ENCODE results near the gene FAM117A.
A peak's percentile ranks its signal among the peaks of the same experiment; 100 is the strongest.
"Not testable (repeated sequence)": the region's sequence is repeated elsewhere in the genome, so short reads cannot be mapped to it uniquely, and the experiment has no call there.

The FAM117A gene

GRCh38 chr17:49760296-49760695 lies 3.6 kb downstream of the FAM117A start:
- TF ChIP-seq POLR2AphosphoS5 (IDR thresholded peaks at IDR 0.05; ENCODE audit: low read depth, low read length): no peak
- no peak for TF ChIP-seq POLR2A (IDR thresholded peaks at IDR 0.05; ENCODE audit: low read depth, low read length)
- no peak for TF ChIP-seq TAF1 (IDR thresholded peaks at IDR 0.05; ENCODE audit: borderline replicate concordance, low read depth, low read length)
- DNase-seq (ENCODE audit: insufficient read length): no peak
- no peak for FAIRE-seq

DNA sequence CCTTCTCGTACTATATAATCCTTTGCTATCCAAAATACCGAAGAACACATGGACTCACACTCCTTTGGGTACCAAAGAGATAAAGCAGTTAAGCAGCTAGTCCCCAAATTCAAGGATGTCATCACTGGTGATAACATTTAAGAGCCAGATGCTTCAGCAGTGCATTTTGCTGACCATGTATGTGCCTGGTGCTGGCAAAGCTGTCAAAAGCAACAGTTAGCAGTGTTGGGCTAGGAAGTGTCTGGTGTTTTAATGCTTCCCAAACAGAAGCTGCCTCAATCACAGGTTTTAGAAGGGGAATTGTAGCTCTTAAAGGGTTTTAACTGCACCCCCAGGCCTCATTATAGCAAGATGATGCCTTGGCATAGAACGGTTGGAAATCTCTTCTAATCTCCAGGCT lies 4.7 kb downstream of the FAM117A start:
- DNase-seq (ENCODE audit: insufficient read length): no peak
- no peak for TF ChIP-seq POLR2AphosphoS5 (IDR thresholded peaks at IDR 0.05; ENCODE audit: low read depth, low read length)
- TF ChIP-seq TAF1 (IDR thresholded peaks at IDR 0.05; ENCODE audit: borderline replicate concordance, low read depth, low read length): no peak
- TF ChIP-seq POLR2A (IDR thresholded peaks at IDR 0.05; ENCODE audit: low read depth, low read length): no peak
- FAIRE-seq: no peak

DNA sequence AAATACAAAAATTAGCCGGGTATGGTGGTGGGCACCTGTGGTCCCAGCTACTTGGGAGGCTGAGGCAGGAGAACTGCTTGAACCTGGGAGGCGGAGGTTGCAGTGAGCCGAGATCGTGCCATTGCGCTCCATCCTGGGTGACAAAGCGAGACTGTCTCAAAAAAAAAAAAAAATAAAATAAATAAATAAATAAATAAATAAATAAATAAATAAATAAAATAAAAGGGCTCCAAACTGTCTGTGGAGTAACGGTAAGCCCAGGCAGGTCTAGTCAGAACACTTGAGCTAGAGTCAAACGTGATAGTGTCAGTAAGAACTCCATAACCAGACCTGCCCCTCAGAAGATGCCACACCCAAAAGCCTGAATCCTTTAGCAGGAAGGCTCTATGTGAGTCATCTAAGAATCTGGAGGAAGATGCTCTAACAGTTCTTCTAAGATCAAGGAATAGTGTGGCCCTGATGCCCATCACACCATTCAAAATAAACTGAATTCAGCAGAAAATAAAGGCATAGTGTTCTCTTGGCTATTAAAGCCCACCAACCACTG lies 5.4 kb downstream of the FAM117A start:
- not testable (repeated sequence) for DNase-seq (ENCODE audit: insufficient read length); FAIRE-seq

DNA sequence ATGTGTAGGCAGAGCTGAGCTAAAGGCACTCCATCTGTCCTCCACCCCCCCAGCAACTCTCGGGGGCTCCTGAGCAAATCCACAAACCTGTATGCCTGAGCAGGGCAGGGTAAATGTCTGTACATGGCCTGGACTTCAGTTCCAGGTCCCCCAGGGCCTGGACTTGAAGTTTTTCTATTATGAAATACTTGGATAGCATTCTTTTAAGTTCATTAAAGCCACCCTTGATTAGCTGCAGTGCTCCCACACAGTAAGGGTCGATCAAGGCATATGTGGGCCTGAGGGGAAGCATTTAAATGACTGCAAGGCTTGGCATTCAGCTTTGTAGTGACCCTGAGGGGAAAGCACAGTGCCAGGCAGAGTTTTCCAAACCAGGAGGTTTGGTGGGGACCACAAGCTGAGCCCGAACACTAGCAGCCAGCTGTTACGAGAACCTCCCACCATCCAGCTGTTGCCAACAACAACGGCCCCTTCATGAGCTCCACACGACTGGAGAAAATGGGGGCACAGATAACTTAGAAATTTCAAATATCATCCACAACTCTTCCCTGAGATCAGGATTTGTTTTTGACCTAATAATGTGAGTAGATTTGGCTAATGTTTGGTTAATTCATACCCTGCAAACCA lies 6.7 kb downstream of the FAM117A start:
- no peak for TF ChIP-seq POLR2A (IDR thresholded peaks at IDR 0.05; ENCODE audit: low read depth, low read length)
- no peak for TF ChIP-seq TAF1 (IDR thresholded peaks at IDR 0.05; ENCODE audit: borderline replicate concordance, low read depth, low read length)
- TF ChIP-seq POLR2AphosphoS5 (IDR thresholded peaks at IDR 0.05; ENCODE audit: low read depth, low read length): no peak
- no peak for DNase-seq (ENCODE audit: insufficient read length)
- no peak for FAIRE-seq

DNA sequence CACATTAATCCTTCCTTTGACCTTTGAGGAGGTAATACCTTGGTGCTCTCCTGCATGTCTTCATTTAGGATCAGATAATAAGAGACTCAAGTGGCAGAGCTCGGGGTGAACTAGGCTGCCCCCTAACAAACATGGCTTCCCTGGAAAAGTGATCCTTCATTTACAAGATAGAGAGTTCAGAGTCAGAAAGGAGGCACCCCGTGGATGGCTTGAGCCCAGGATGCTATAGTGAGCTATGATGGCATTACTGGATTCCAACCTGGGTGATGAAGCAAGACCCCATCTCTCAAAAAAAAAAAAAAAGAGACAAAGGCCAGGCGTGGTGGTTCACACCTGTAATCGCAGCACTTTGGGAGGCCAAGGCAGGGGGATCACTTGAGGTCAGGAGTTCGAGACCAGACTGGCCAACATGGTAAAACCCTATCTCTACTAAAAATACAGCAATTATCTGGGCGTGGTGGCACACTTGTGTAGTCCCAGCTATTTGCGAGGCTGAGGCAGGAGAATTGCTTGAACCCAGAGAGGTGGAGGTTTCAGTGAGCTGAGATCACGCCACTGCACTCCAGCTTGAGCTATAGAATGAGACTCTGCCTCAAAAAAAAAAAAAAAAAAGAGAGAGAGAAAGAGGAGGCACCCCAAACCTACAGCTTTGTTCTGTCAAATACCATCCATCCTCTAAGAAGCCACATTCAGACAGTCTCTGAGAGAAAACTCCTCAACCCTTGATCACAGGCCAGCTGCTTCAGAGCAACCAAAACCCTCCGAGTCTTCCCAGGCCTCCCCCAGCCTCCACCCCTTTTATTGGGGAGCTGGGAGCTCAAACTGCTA lies 7.4 kb downstream of the FAM117A start:
- TF ChIP-seq POLR2AphosphoS5 (IDR thresholded peaks at IDR 0.05; ENCODE audit: low read depth, low read length) (no peak), POLR2A (IDR thresholded peaks at IDR 0.05; ENCODE audit: low read depth, low read length) (no peak), TAF1 (IDR thresholded peaks at IDR 0.05; ENCODE audit: borderline replicate concordance, low read depth, low read length) (no peak)
- FAIRE-seq (no peak), DNase-seq (ENCODE audit: insufficient read length) (no peak)

GRCh38 chr17:49755663-49756283 lies 8.2 kb downstream of the FAM117A start:
- DNase-seq (ENCODE audit: insufficient read length) (no peak), FAIRE-seq (no peak)
- TF ChIP-seq POLR2A (IDR thresholded peaks at IDR 0.05; ENCODE audit: low read depth, low read length) (no peak), POLR2AphosphoS5 (IDR thresholded peaks at IDR 0.05; ENCODE audit: low read depth, low read length) (no peak), TAF1 (IDR thresholded peaks at IDR 0.05; ENCODE audit: borderline replicate concordance, low read depth, low read length) (no peak)

DNA sequence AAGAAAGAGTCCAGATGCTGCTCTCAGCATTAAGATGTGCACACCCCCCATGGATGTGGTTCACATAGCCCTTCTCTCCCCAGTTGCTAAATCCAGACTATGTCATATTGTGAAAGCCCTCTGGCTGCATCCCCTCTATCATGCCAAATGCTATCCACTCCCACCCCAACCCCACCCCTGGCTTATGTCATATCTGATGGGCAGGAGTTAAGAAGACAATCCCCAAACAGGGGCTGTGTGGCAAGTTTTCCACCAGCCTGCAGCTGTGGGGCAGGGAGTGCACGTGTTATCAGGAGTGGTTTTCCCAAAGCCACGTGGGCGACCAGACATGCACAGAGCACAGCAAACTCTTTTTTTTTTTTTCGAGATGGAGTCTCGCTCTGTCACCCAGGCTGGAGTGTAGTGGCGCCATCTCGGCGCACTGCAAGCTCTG lies 10.0 kb downstream of the FAM117A start:
- TF ChIP-seq POLR2A (IDR thresholded peaks at IDR 0.05; ENCODE audit: low read depth, low read length) (no peak), TAF1 (IDR thresholded peaks at IDR 0.05; ENCODE audit: borderline replicate concordance, low read depth, low read length) (no peak), POLR2AphosphoS5 (IDR thresholded peaks at IDR 0.05; ENCODE audit: low read depth, low read length) (no peak)
- no peak for DNase-seq (ENCODE audit: insufficient read length)
- no peak for FAIRE-seq

DNA sequence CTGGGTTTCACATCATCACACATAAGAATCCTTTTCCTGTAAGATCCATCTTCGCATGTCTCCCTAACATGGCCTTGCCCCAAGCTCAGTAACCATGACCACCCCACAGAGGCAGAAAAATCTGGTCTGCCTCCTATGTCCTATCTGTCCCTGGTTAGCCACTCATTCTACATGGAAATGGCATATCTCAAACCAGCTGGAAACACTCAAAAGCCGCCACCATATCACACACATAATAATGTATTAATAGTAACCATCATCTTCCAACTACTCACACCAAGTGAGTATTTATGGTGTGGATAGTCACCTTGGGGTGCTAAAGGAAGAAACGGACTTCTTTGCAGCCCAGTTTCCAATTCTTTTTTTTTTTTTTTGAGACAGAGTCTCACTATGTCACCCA lies 11.4 kb downstream of the FAM117A start:
- DNase-seq (ENCODE audit: insufficient read length) (no peak), FAIRE-seq (no peak)
- TF ChIP-seq POLR2A (IDR thresholded peaks at IDR 0.05; ENCODE audit: low read depth, low read length) (no peak), POLR2AphosphoS5 (IDR thresholded peaks at IDR 0.05; ENCODE audit: low read depth, low read length) (no peak), TAF1 (IDR thresholded peaks at IDR 0.05; ENCODE audit: borderline replicate concordance, low read depth, low read length) (no peak)

DNA sequence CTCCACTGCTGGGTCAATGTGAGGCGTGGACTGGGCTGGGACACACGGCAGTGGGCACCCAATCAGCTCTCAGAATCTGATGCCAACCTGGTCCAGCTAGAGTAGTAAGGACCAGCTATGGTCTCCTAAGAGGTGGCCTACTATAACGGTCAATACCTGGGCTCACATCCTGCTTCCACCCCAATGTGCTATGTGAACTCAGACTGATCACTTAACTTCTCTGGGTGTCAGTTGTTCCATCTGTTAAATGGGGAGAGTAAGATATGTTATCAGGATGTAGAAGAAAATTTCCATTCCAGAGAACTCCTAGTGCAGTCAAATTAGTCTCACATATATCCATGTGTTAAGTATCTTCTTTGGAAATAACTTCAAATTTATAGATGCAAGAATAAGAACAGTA lies 14.2 kb downstream of the FAM117A start:
- FAIRE-seq (no peak), DNase-seq (ENCODE audit: insufficient read length) (no peak)
- TF ChIP-seq POLR2A (IDR thresholded peaks at IDR 0.05; ENCODE audit: low read depth, low read length): no peak
- no peak for TF ChIP-seq TAF1 (IDR thresholded peaks at IDR 0.05; ENCODE audit: borderline replicate concordance, low read depth, low read length)
- no peak for TF ChIP-seq POLR2AphosphoS5 (IDR thresholded peaks at IDR 0.05; ENCODE audit: low read depth, low read length)

- TF ChIP-seq POLR2A (IDR thresholded peaks at IDR 0.05; ENCODE audit: low read depth, low read length) (no peak), POLR2AphosphoS5 (IDR thresholded peaks at IDR 0.05; ENCODE audit: low read depth, low read length) (no peak), TAF1 (IDR thresholded peaks at IDR 0.05; ENCODE audit: borderline replicate concordance, low read depth, low read length) (no peak)
- DNase-seq (ENCODE audit: insufficient read length): peak; percentile 57
- FAIRE-seq: peak; percentile 92
Observed at GRCh38 chr17:49748791-49749190, 15.1 kb downstream of the FAM117A start.

GRCh38 chr17:49748223-49748622 lies 15.7 kb downstream of the FAM117A start:
- DNase-seq (ENCODE audit: insufficient read length): no peak
- peak; percentile 53 for FAIRE-seq
- TF ChIP-seq POLR2A (IDR thresholded peaks at IDR 0.05; ENCODE audit: low read depth, low read length) (no peak), POLR2AphosphoS5 (IDR thresholded peaks at IDR 0.05; ENCODE audit: low read depth, low read length) (no peak), TAF1 (IDR thresholded peaks at IDR 0.05; ENCODE audit: borderline replicate concordance, low read depth, low read length) (no peak)

Data from GM12892 (cell line).